ENCODE data around the gene TBCD. TPM values are rescaled to one million over a fixed set of nuclear protein-coding genes. Genes with fewer than 3 reads are reported as not detected.
A peak's percentile ranks its signal among the peaks of the same experiment; 100 is the strongest.

The TBCD gene
- total and polyA plus RNA-seq, 9 of the 15 experiments (the other 6 are each of a cell fraction or from before 2014, with no cell fraction given) = 8.9 to 98.5 (median 28.0) TPM

DNA sequence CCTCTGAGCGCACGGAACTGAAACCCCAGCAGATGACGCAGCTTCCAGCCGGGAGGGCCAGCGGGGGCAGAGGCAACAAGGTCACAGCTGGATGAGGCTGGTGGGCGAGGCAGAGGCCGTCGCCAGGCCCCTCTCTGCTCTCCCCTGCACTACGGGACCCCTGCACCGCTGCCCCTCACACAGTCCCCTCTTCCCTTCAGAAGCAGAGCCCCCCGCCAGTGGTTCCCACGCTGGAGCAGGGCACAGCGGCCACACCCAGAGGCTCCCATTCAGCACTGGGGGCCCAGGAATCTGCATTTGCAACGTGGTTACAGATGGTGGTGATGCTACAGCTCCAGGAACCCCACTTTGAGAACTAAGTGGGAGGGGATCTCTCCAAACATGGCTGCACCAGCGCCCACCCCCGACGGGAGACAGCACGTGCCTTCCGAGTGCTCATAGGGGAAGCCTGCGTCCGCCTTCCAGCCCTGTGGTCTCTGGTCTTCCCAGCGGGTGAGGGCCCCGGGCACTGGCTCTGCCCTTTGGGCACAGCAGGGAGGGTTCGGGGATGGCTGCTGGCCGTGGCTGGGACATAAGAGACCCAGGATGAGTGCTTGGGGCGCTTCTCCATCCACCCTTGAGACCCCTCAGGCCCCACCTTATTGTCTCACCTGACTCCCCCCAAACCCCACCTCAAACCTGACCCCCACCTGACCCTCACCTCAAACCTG is 48.7 kb upstream of the TBCD start:
- ChIA-PET CTCF (ENCODE audit: low intra/inter-chr PET ratio) (no interaction called here), POLR2A (interaction anchor here (1.1 kb wide), 1 partner anchor 8 kb away, joined by 3 read pairs; no protein-coding TSS in a partner anchor)
- Histone ChIP-seq H2AFZ (ENCODE audit: low read depth, low read length) (no peak overlapping the region), H3K36me3 (ENCODE audit: control insufficient read depth, insufficient read depth, low read length) (no peaks in the 10 kb centered on the region), H4K20me1 (replicated peaks; ENCODE audit: control insufficient read depth, insufficient read depth, low read length) (0 out of 2 replicates have a peak, but pooled peaks cover 2% of the 10 kb centered on the region), H3K4me3 (no peak overlapping the region), H3K4me2 (ENCODE audit: insufficient read depth, low read length) (no peak overlapping the region), H3K9me3 (replicated peaks; ENCODE audit: control insufficient read depth, insufficient read depth, low read depth, low read length) (no peaks in the 10 kb centered on the region), H3K79me2 (ENCODE audit: control insufficient read depth, insufficient read depth, low read length) (no peaks in the 10 kb centered on the region), H3K9ac (ENCODE audit: insufficient read depth in 1 of 2, low read depth in 2 of 2, low read length in 2 of 2) (0 out of 4 replicates have a peak overlapping the region, but pooled peaks of 1 of the 2 experiments have one; percentile 17), H3K4me1 (replicated peaks in 1 of 2; ENCODE audit: control insufficient read depth in 2 of 2, insufficient read depth in 2 of 2, low read length in 2 of 2) (peaks cover 0 to 47% of the 10 kb centered on the region in 2 experiments; a peak in 3 of 5 replicates), H3K27ac (ENCODE audit: extremely low read depth, low read depth, low read length) (no peak overlapping the region), H3K9me1 (ENCODE audit: control insufficient read depth, insufficient read depth, low read length) (peaks cover 3% of the 10 kb centered on the region), H3K27me3 (ENCODE audit: control insufficient read depth in 2 of 2, insufficient read depth in 2 of 2, low read length in 2 of 2) (peaks cover 0 to 17% of the 10 kb centered on the region in 2 experiments; a peak in 2 of 5 replicates)
- BruUV-seq (replicated peaks) = no TSS peak
- no peak for FAIRE-seq
- DNase-seq (ENCODE audit: extremely low read depth in 1 of 4, low spot score in 3 of 4) = no peak
- intact Hi-C loops (cut with micrococcal nuclease) (no loop called here), in situ Hi-C loops (cut with MboI) (no loop called here)
- ATAC-seq = no peak
- whole genome bisulfite sequencing (ENCODE audit: insufficient coverage, low coverage, missing lambda C conversion rate) = 38% methylated on average over 23 of the region's 26 CpGs
- no peak for TF ChIP-seq SMC3 (conservative IDR thresholded peaks at IDR 0.05; ENCODE audit: insufficient read depth, low read depth, low read length)
- no peak for TF ChIP-seq DIDO1 (tag; IDR thresholded peaks at IDR 0.05; ENCODE audit: low read depth)
- peak; percentile 25; the same call in 1 of the 2 replicates for TF ChIP-seq CBFA2T3 (IDR thresholded peaks at IDR 0.05)
- TF ChIP-seq EP400 (IDR thresholded peaks at IDR 0.05) = no peak
- TF ChIP-seq, protein P1, sequence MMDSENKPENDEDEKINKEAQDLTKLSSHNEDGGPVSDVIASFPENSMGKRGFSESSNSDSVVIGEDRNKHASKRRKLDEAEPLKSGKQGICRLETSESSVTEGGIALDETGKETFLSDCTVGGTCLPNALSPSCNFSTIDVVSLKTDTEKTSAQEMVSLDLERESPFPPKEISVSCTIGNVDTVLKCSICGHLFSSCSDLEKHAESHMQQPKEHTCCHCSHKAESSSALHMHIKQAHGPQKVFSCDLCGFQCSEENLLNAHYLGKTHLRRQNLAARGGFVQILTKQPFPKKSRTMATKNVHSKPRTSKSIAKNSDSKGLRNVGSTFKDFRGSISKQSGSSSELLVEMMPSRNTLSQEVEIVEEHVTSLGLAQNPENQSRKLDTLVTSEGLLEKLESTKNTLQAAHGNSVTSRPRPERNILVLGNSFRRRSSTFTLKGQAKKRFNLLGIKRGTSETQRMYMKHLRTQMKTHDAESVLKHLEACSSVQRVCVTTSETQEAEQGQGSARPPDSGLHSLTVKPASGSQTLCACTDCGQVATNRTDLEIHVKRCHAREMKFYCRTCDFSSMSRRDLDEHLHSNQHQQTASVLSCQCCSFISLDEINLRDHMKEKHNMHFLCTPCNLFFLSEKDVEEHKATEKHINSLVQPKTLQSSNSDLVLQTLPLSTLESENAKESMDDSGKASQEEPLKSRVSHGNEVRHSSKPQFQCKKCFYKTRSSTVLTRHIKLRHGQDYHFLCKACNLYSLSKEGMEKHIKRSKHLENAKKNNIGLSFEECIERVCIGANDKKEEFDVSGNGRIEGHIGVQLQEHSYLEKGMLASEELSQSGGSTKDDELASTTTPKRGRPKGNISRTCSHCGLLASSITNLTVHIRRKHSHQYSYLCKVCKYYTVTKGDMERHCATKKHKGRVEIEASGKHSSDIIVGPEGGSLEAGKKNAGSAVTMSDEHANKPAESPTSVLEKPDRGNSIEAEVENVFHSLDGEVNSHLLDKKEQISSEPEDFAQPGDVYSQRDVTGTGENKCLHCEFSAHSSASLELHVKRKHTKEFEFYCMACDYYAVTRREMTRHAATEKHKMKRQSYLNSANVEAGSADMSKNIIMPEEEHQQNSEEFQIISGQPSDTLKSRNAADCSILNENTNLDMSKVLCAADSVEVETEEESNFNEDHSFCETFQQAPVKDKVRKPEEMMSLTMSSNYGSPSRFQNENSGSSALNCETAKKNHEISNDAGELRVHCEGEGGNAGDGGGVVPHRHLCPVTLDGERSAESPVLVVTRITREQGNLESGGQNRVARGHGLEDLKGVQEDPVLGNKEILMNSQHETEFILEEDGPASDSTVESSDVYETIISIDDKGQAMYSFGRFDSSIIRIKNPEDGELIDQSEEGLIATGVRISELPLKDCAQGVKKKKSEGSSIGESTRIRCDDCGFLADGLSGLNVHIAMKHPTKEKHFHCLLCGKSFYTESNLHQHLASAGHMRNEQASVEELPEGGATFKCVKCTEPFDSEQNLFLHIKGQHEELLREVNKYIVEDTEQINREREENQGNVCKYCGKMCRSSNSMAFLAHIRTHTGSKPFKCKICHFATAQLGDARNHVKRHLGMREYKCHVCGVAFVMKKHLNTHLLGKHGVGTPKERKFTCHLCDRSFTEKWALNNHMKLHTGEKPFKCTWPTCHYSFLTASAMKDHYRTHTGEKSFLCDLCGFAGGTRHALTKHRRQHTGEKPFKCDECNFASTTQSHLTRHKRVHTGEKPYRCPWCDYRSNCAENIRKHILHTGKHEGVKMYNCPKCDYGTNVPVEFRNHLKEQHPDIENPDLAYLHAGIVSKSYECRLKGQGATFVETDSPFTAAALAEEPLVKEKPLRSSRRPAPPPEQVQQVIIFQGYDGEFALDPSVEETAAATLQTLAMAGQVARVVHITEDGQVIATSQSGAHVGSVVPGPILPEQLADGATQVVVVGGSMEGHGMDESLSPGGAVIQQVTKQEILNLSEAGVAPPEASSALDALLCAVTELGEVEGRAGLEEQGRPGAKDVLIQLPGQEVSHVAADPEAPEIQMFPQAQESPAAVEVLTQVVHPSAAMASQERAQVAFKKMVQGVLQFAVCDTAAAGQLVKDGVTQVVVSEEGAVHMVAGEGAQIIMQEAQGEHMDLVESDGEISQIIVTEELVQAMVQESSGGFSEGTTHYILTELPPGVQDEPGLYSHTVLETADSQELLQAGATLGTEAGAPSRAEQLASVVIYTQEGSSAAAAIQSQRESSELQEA (IDR thresholded peaks at IDR 0.05; ENCODE audit: low read depth) = no peak
- TF ChIP-seq ZBTB7A (IDR thresholded peaks at IDR 0.05; ENCODE audit: borderline replicate concordance, control insufficient read depth, low read depth, low read length) = 0 out of 2 replicates have a peak, but pooled peaks have one; percentile 21
